22Rv1 (cell line): Measurements from ENCODE around the gene PRRT1B.

Experiments used
- H3K27ac ChIP-seq: fragments of 450-650 bp; 2 replicates; pipeline ENCODE4 v1.5.1; 2017
- ZFX ChIP-seq: fragments of 450-650 bp; IDR thresholded peaks from 2 replicates; pipeline ENCODE4 v1.6.1; 2017; ENCODE audit warnings: antibody characterized with exemption, borderline replicate concordance
- TF ChIP-seq, protein P1 (sequence below): fragments of 450-650 bp; IDR thresholded peaks from 2 replicates; pipeline ENCODE4 v1.5.1; 2017; ENCODE audit warnings: mild to moderate bottlenecking

The PRRT1B gene

DNA sequence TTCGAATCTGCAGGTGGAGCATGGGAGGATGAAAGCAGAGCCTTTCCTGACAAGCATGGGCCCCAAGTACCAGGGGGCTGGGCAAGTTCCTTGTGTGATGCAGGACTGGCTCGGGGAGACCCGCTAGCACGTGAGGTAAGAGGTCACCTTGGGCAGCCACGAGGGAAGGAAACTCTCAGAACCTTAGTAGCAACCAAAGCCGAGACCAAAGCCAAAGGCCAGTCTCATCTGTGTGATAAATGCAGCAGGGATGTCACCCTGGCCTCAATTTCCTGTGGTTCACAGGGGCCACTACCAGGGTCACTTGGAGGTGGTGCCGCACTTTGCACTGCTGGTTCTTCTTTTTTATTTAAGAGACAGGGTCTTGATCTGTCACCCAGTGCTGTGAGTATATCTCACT lies 39.5 kb downstream of the PRRT1B start:
- TF ChIP-seq, protein P1, sequence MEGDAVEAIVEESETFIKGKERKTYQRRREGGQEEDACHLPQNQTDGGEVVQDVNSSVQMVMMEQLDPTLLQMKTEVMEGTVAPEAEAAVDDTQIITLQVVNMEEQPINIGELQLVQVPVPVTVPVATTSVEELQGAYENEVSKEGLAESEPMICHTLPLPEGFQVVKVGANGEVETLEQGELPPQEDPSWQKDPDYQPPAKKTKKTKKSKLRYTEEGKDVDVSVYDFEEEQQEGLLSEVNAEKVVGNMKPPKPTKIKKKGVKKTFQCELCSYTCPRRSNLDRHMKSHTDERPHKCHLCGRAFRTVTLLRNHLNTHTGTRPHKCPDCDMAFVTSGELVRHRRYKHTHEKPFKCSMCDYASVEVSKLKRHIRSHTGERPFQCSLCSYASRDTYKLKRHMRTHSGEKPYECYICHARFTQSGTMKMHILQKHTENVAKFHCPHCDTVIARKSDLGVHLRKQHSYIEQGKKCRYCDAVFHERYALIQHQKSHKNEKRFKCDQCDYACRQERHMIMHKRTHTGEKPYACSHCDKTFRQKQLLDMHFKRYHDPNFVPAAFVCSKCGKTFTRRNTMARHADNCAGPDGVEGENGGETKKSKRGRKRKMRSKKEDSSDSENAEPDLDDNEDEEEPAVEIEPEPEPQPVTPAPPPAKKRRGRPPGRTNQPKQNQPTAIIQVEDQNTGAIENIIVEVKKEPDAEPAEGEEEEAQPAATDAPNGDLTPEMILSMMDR = no peak
- TF ChIP-seq ZFX = no peak
- no peak overlapping the region for H3K27ac ChIP-seq

GRCh38 chr9:131585375-131585774 lies 40.1 kb downstream of the PRRT1B start:
- TF ChIP-seq, protein P1 = no peak
- H3K27ac ChIP-seq = no peak overlapping the region

- H3K27ac ChIP-seq = no peak overlapping the region
- TF ChIP-seq ZFX = no peak
- TF ChIP-seq, protein P1 = no peak
Observed at GRCh38 chr9:131587331-131587730, 42.0 kb downstream of the PRRT1B start.

- TF ChIP-seq ZFX = no peak
- TF ChIP-seq, protein P1 = no peak
- H3K27ac ChIP-seq = no peak overlapping the region
Observed at GRCh38 chr9:131587906-131588305, 42.6 kb downstream of the PRRT1B start.

GRCh38 chr9:131588396-131588795 lies 43.1 kb downstream of the PRRT1B start:
- no peak overlapping the region for H3K27ac ChIP-seq
- no peak for TF ChIP-seq ZFX
- TF ChIP-seq, protein P1 = no peak

- TF ChIP-seq, protein P1 = no peak
- no peak for TF ChIP-seq ZFX
- H3K27ac ChIP-seq = no peak overlapping the region
Observed at GRCh38 chr9:131589124-131589711, 43.9 kb downstream of the PRRT1B start.

- no peak overlapping the region for H3K27ac ChIP-seq
- TF ChIP-seq, protein P1 = no peak
- TF ChIP-seq ZFX = no peak
Observed at GRCh38 chr9:131589993-131590392, 44.7 kb downstream of the PRRT1B start.
